HG03439 (cell line): ENCODE data around the gene GANAB.
"Not testable (repeated sequence)": the region's sequence is repeated elsewhere in the genome, so short reads cannot be mapped to it uniquely, and the experiment has no call there.

Experiments used
- ATAC-seq: cut with Tn5 transposase; IDR thresholded peaks from one replicate; pipeline ENCODE4 v1.9.1; 2021; ENCODE audit warnings: mild to moderate bottlenecking, moderate library complexity; ENCODE audit not compliant: unreplicated experiment

GANAB gene

DNA sequence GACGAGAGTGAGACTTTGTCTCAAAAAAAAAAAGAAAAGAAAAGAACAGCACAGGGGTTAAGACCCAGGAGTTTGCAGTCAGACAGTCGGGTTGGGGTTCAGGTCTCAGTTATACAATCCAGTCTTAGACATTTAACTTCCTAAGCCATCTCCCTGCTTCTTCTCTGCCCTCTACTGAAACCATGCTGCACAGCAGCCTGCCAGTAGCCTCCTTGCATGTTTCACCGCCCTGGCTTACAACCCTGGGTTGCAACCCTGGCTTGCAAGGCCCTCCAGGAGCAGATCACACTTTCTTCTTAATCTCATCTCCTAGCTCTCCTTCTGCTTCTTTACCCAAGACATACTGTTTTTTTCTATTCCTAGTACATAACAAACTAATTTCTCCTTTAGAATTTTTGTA is 18.7 kb downstream of the GANAB start:
- ATAC-seq = no peak

DNA sequence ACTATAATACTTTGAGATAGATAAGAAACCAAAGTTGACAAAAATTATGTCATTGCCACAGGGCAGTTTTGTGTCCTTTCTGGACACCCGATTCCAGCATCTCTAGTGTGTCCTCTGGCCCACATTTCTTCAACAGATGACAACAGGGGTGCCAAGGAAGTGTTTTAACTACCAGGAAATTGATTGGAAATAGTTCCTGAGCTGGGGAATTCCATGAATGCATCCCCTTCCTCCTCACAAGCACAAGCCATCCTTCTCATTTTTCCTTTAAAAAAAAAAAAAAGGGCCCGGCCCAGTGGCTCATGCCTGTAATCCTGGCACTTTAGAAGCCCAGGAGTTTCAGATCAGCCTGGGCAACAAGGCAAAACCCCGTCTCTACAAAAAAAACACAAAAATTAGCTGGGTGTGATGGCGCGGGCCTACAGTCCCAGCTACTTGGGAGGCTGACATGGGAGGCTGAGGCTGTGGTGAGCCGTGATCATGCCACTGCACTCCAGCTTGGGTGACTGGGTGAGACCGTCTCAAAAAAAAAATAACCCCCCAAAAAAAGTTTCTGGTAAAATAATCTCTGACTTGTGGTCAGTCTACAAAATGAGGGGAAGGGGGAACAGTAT is 23.8 kb downstream of the GANAB start:
- no peak for ATAC-seq

DNA sequence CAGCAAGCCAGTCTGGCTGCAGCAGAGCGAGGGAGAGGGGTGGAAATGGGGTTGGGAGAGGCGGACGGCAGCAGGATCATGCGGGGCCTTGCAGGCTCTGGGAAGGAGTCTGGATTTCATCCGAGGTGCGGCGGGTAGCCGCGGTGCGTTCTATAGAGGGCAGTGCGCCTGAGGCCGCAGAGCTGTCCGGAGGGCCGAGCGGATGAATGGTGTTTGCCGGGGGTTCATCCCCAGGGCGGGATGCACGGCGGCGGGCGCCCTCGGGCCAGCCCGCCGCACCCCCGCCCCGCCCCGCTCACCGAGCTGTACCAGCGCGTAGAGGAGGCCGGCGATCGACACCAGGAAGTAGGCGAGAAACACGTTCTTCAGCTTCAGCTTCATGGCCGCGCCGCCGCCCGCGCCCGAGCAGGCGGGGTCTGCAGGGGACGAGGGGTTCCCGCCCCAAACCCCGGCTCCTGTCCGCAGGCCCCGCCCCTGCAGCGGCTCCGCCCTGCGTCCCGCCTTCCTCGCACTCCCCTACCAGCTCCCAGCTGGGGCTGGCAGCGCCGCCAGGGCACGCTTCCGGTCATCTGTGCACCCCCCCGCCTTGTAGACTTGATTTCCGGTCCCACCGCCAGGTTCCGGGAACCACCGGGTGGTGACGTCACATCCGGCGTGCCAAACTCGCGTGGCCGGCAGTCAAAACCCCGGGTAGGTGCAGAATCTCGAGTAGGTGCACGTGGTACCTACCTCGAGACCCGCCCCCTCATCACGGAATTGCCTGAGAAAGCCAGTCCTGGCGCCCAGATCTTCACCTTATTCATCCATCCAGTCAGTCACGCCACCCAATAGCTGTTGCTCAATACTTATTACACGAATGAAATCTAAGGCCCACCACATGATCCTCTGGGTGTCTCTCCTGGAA is 24.6 kb downstream of the GANAB start, which contains the start of gene B3GAT3:
B3GAT3 (minus strand) TSS at position 420 of the 904 bp plus-strand sequence; CDS start at position 381, 39 bp downstream.
- ATAC-seq = peak; percentile 95

DNA sequence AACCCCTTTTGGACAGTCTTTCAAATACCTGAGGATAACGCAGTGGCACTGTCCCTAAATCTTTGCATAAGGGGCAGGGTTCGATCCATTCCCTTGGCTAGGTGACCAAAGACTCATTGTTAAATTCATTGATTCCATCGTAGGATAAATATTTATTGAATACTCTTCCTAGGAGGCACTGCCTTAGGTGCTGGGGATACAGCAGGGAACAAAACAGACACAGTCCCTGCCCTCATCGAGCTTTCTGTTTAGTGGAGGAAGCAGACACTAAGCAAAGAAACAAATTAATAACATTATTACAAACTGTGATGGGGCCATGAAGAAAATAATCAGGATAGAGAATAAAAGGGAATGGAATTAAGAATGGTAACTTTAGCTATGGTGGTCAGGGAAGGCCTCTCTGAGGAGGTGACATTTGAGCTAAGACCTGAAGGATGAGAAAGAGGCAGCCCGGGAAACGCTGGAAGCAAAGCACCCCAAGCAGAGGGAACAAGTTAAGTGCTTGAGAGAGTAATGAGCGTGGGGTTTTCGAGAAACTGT is 25.3 kb downstream of the GANAB start:
- no peak for ATAC-seq

DNA sequence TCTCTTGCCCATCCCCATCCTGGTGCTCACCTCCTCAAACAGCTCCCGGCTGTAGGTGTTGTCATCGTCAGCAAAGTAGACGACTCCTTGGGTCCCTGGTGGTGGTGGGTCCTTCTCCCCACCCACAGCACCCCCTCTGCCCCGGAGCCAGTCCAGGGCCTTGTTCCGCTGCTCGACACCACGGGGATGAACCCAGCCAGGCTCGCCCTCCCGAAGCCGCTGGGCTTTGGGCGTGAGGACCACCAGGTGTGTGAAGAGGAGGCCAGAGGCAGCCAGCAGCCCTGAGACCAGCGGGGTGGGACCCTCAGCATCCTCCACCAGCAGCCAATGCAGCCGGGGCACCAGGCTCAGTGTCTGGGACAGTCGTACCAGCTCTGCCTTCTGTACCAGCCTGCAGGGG is 29.5 kb downstream of the GANAB start:
- ATAC-seq = not testable (repeated sequence)

DNA sequence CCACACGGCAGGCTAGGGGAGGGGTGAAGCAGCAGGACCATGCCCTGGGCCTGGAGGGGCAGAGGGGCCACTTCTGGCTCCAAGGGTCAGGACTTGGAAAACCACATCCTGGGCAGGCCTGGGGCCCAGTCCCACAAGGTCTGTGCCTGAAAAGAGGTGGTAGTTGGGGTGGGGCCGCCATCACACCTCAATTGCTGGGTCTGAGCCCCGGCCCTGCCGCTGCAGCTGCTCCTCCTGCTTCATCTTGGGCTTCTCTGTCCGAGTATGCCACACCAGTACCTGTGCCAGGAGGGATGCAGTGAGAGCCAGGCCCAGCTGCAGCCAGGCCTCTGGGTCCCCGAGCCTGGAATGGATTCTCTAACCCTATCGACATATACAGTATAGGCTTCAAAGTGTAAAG is 30.9 kb downstream of the GANAB start:
- no peak for ATAC-seq

DNA sequence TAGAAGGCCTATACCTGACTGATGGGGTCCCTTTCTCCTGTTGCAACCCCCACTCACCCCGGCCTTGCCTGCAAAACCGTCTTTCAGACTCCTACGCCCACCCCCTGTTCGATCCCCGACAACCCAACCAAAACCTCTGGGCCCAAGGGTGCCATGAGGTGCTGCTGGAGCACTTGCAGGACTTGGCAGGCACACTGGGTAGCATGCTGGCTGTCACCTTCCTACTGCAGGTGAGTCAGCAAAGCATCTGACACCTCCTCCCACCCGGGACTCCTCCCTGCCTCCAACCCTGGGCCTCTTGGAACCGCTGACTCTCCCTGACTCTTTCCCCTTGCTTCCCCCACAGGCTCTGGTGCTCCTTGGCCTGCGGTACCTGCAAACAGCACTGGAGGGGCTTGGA is 32.1 kb downstream of the GANAB start:
- no peak for ATAC-seq

DNA sequence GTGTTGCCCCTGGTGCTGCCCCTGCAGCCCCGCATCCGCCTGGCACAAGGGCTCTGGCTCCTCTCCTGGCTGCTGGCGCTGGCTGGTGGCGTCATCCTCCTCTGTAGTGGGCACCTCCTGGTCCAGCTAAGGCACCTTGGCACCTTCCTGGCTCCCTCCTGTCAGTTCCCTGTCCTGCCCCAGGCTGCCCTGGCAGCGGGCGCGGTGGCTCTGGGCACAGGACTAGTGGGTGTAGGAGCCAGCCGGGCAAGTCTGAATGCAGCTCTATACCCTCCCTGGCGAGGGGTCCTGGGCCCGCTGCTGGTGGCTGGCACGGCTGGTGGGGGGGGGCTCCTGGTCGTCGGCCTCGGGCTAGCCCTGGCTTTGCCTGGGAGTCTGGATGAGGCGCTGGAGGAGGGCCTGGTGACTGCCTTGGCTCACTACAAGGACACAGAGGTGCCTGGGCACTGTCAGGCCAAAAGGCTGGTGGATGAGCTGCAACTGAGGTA is 33.1 kb downstream of the GANAB start:
- no peak for ATAC-seq

DNA sequence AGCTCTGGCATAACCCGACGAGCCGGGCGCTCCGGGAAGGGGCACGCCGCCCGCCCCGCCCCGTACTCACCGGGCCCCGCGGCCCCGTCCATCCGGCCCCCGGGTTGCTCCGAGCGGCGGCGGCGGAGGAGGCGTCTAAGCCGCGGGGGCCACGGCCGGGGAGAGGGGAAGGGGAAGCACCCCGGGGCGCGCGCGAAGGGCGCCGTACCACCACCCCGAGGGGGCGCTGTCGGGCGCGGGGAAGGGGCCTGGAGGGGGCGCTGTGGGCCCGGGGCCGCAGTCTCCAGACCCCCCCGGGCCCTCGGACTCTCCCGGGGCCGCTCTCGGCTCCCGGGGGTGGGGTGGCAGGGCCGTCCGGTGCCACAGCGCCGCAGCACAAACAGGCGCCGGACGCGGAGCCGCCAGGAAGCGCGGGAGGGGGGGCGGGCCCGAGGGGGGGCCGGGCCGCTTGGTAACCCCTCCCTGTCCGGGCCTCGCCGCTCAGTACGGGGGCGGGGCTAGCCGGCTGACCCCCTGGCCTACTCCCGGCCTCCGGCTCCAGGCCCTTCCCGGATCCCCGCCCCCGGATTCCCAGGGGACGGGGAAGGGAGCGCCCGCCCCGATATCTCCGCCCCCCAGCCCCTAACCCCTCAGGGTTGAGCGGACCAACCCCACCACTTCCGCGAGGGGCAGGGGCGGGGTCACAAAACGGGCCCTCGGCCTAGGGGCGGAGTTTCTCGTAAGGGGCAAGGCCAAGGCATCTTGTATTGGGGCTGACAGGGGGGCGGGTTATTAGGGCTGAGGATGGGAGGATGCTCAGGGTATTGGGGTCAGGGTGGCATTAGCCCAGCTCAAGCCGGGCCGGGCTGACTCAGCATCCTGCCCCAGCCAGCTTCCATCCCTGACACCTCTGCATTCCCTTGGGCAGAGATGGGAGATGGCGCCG is 33.8 kb downstream of the GANAB start, which contains the start of the genes EML3 and ROM1:
EML3 (minus strand) TSS at position 410 of the 925 bp plus-strand sequence; CDS start at position 92, 318 bp downstream.
ROM1 (plus strand) TSS at position 892 of the 925 bp plus-strand sequence; CDS start at position 917, 25 bp downstream.
- peak; percentile 62 for ATAC-seq

DNA sequence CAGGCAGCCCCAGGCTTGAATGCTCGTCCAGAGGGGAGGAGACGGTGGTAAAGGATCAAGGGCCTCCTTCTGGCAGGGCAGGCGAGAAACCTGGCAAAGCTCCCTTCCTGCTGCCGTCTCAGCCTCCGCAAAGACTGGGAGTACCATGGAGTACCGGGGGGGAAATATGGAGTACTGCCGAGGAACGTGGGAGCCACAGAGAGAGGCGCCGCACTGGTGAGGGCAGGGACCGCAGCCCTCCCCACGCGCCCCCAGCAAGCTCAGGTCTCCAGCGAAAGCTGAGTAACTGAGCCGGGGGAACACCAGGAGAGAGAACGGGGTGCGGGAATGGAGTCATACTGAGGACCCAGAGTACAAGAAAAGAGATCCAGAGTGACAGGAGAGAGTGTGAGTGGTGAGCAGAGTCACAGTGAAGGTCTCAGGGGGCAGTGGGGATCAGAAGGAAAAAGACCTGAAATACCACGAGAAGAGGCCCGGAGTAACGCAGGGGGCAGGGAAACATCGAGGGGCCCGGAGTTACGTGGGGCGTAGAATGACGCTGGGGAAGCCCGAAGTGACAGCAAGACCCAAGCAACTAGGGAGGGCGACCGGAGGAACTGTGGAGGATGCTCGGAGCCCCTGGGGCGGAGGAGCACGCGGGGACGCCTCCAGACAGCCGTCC is 34.6 kb downstream of the GANAB start:
- no peak for ATAC-seq

DNA sequence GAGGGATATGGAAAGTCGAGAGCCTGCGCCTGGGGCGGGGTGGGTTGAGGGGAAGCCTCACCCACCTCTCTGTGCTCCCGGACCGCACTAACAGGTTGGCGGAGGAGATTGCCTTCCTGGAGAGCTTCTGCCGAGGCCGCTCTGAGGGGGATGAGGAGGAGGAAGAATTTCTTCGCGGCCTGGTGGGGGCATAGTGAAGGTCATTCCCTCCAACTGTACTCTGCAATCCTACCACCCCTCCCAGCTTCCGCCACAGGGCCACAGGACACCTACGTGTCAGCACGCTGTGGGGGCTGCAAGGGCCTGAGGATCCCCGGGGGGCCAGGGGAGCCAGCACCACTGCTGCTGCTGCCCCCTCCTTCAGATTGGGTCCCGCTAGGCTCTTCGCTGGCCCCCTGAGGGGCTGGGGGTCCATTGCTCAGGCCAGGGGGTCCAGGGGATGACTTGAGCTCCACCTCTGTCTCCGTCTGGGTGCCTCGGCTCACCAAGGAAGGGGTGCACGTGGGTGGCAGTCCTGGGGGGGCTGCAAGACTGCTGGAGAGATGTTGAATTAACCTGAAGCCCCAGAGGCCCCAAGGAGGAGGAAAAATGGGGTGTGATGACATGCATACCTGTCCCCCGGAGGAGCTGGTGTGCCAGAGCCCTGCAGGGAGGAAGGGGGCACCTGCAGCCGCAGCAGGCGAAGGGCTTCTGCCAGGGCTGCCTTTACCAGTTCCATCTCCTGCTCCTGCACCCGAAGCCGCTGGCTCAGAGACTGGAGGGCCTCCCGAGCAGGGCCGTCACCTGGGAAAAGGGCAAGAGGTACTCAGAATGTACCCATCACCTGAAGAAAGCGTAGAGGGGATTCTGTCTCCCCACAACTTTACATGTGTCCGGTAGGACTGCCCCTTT is 35.4 kb downstream of the GANAB start:
- no peak for ATAC-seq

DNA sequence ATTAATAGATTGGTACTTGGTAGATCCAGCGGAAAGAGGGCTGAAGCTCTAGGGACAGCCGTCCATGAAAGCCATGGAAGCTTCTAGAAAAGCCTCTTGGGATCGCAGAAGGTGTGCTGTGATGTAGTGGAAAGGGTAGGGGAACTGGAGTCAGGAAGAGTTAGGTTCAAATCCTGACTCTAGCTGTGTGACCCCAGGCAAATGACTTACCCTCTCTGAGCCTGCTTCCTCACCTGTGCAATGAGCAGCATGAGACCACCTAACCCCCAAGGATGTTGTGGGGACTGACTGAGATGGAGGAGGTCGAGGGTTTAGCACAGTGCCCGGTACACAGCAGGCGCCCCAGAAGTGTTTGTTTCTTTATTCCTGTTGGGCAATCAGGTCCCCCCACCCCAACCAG is 36.0 kb downstream of the GANAB start:
- no peak for ATAC-seq

DNA sequence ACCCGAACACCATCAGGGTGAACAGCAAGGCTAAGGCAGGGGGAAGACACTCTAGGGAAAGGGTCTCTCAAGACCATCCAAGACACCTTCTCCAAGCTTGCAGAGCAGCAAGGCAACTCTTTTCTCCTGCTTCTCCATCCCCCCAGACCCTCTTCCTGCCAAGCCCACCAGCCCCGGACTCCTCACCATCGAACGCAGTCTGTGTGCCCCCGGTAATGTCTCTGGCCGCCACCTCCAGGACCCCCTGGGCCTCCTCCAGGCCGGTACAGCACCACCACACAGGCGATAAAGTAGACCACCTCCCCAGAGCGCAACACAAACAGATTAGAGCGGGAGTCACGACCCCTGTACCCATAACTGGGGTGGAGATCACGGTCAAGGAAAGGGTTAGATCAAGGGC is 37.6 kb downstream of the GANAB start:
- ATAC-seq = no peak

DNA sequence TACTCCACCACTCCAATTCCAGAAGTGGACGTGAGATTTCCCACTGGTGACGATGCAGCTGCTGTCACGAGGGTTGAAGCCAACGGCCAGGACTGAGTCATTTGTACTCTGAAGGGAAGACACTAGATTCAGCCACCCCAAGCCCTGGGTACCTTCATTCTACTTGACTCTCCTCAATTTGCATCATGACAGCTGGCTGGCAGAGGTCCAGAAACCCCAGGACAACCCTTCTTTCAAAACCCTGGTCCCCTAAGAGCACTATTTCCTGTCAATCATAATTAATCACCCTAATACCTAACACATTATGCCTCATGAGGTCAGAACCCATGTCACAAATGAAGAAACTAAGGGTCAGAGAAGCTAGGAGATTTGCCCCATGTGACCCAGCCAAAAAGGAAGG is 38.7 kb downstream of the GANAB start:
- no peak for ATAC-seq

DNA sequence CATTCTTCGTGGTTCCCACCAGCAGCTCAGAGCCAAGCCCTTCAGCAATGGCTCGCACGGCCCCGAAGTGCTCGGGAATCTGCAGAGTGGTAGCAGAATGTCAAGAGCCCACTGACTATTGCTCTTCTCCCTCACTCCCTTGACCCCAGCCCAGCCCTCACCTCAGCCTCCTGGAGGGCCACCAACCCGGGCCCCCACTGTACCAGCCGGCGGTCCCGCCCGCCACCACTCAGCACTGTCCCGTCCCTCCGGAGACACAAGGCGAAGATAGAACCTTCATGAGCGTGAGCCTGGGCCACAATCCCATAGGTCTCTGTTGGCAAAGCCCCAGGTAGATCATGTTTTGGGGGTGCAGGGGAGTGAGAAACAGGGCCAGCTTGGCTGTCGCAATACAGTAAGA is 40.5 kb downstream of the GANAB start:
- ATAC-seq = no peak

DNA sequence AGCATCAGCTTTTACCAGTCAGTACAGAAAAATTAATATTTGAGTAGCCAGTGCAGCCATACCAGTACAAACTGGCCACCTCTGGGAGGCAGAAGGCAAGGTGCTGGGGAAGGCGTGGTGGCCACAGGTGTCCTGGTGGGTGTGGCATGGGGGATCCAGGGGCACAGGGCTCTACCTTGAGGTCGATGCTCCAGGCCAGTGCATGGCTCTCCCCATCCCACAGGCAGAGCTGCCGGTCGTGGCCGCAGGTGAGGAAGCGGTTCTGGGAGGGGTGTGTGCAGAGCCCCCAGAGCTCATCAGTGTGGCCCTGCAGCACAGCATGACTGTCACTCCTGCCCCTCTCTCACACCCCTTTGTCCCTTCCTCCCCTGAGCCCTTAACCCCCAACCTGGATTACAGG is 40.9 kb downstream of the GANAB start:
- no peak for ATAC-seq

DNA sequence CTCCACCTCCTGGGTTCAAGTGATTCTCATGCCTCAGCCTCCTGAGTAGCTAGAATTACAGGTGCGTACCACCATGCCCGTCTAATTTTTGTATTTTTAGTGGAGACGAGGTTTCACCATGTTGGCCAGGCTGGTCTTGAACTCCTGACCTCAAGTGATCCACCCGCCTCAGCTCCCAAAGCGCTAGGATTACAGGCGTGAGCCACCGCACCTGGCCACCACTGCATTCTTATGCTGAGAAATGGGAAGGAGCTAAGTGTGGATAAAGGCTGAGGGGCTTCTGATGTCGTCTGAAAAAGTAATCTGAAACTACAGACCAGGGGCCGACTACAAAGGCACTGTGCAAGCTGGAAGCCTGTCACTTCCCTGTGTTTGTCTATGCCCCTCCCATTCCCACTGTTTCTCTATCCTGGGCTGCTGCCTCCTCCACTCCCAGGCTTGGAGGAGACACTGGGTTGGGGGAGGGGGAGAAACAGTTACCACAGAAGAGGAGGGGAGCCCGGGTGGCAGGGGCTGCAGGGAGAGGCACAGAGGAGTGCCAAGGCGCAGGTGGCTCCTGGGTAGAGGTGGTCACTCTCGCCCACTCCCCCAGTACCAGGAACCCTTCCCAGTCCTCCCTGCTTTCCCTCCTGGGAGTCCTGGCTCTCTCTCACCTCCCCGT is 41.8 kb downstream of the GANAB start:
- ATAC-seq = no peak

DNA sequence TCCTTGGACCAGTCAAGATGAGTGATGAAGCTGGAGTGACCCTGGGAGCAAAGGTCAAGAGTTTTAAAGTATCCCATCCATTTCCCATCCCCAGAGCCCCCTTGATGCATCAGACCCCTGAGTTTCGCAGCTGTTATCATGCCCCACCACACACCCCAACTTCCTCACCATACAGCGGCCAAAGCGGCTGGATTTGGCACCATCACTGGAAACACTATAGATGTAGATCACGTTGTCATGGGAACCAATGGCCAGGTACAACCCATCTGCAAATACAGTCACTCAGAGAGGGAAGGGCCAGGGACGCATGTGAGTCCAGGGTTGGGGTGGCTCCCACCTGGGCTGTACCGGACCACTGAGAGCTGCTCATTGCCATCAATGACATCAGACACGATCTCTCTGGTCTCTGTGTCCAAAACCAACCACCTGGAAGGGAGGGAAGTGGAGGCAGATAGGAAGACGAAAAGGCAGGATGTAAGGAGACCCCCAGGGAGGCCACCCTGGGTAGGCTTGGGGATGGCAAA is 42.6 kb downstream of the GANAB start:
- no peak for ATAC-seq
